Naive thymus-derived CD4-positive, alpha-beta T cell (primary cell): Measurements from ENCODE around the gene SLC39A11. TPM values are rescaled to one million over a fixed set of nuclear protein-coding genes. Genes with fewer than 3 reads are reported as not detected.

Source experiments
- ATAC-seq: fragments of 150-1000 bp; cut with Tn5 transposase; 2 replicates; pipeline ENCODE4 v1.10.0; 2021; ENCODE audit warnings: mild to moderate bottlenecking, moderate library complexity
- CTCF ChIA-PET: fragments of 350-600 bp; sonication (Branson Sonifier 250); formaldehyde crosslinking; loops from one replicate; lab custom pipeline; 2021; ENCODE audit warnings: antibody characterized with exemption; lab: Charles Lee
- POLR2A ChIA-PET: fragments of 350-600 bp; sonication (Branson Sonifier 250); formaldehyde crosslinking; loops from one replicate; lab custom pipeline; 2021; ENCODE audit warnings: antibody characterized with exemption, inconsistent platforms; lab: Charles Lee
- DNase-seq, 9 donors: peaks; one replicate each; pipeline versions ENCODE4 v3.0.0 to v3.0.0-alpha.2; 2020 to 2022; ENCODE audit warnings: mixed read lengths in 1 of 9
- H3K27ac ChIP-seq: one replicate; pipeline ENCODE4 v1.7.0; 2013; ENCODE audit warnings: mild to moderate bottlenecking, low read depth, low read length, moderate library complexity
- H3K27me3 ChIP-seq, 2 donors: one replicate each; pipeline ENCODE4 v1.7.0; 2013; ENCODE audit warnings: low read length in 2 of 2, mild to moderate bottlenecking in 2 of 2, moderate library complexity in 2 of 2; ENCODE audit not compliant: control insufficient read depth in 2 of 2, insufficient read depth in 2 of 2
- H3K36me3 ChIP-seq, 3 experiments: 1 replicate in 2 of 3; 2 replicates in 1 of 3; pipeline ENCODE4 v1.7.0; 2013; ENCODE audit warnings: low read length in 3 of 3, mild to moderate bottlenecking in 3 of 3, moderate library complexity in 1 of 3; ENCODE audit not compliant: insufficient read depth in 3 of 3, control insufficient read depth in 2 of 3
- H3K4me1 ChIP-seq, 2 donors: one replicate each; pipeline ENCODE4 v1.7.0; 2013; ENCODE audit warnings: low read length in 2 of 2, mild to moderate bottlenecking in 2 of 2, moderate library complexity in 1 of 2; ENCODE audit not compliant: control insufficient read depth in 2 of 2, insufficient read depth in 2 of 2
- H3K4me3 ChIP-seq: 2 replicates; pipeline ENCODE4 v1.7.0; 2013; ENCODE audit warnings: mild to moderate bottlenecking, low read length
- H3K9me3 ChIP-seq, 3 experiments: 1 replicate in 2 of 3; 2 replicates in 1 of 3; pipeline ENCODE4 v1.7.0; 2013; ENCODE audit warnings: low read length in 3 of 3; ENCODE audit not compliant: control insufficient read depth in 2 of 3
- H3K27ac Mint-ChIP-seq, 9 donors: one replicate each; pipeline ENCODE4 v1.8.0; 2020 to 2022; ENCODE audit warnings: mixed read lengths in 9 of 9, mild to moderate bottlenecking in 8 of 9, moderate library complexity in 5 of 9, inconsistent platforms in 2 of 9
- H3K27me3 Mint-ChIP-seq, 5 donors: one replicate each; pipeline ENCODE4 v1.8.0; 2021 to 2022; ENCODE audit warnings: mixed read lengths in 5 of 5, mild to moderate bottlenecking in 1 of 5
- H3K36me3 Mint-ChIP-seq, 5 donors: one replicate each; pipeline ENCODE4 v1.8.0; 2020 to 2022; ENCODE audit warnings: mixed read lengths in 5 of 5, mild to moderate bottlenecking in 3 of 5, inconsistent platforms in 1 of 5
- H3K4me1 Mint-ChIP-seq, 7 donors: one replicate each; pipeline ENCODE4 v1.8.0; 2020 to 2022; ENCODE audit warnings: mixed read lengths in 7 of 7, mild to moderate bottlenecking in 3 of 7, inconsistent platforms in 1 of 7
- H3K4me3 Mint-ChIP-seq, 10 donors: one replicate each; pipeline ENCODE4 v1.8.0; 2020 to 2022; ENCODE audit warnings: mild to moderate bottlenecking in 10 of 10, mixed read lengths in 10 of 10, moderate library complexity in 6 of 10, inconsistent platforms in 2 of 10
- H3K9me3 Mint-ChIP-seq, 11 donors: one replicate each; pipeline ENCODE4 v1.8.0; 2020 to 2022; ENCODE audit warnings: mixed read lengths in 11 of 11, mild to moderate bottlenecking in 4 of 11, inconsistent platforms in 1 of 11, moderate library complexity in 1 of 11
- intact Hi-C, 2 donors: fragments of 100-400 bp; cut with micrococcal nuclease; formaldehyde crosslinking; loops; one replicate each; pipeline ENCODE4 v1.15.1; 2023
- polyA plus RNA-seq, 2 donors: library from polyadenylated mRNA; unstranded; fragments of 300-500 nt; fragmentation: Illumina TruSeq; gene quantifications; one replicate each; pipeline ENCODE4 v1.2.3, GENCODE V29; 2021
- total RNA-seq, 6 experiments: library from RNA in 5 of 6; stranded (reverse) in 5 of 6; gene quantifications; 1 replicate in 5 of 6; 2 replicates in 1 of 6; pipeline ENCODE4 v1.2.3 and lab custom pipeline; 2021 to 2026

SLC39A11 gene
- total and polyA plus RNA-seq, 7 experiments from 2014 or later = 8.5 to 36.7 (median 19.8) TPM

DNA sequence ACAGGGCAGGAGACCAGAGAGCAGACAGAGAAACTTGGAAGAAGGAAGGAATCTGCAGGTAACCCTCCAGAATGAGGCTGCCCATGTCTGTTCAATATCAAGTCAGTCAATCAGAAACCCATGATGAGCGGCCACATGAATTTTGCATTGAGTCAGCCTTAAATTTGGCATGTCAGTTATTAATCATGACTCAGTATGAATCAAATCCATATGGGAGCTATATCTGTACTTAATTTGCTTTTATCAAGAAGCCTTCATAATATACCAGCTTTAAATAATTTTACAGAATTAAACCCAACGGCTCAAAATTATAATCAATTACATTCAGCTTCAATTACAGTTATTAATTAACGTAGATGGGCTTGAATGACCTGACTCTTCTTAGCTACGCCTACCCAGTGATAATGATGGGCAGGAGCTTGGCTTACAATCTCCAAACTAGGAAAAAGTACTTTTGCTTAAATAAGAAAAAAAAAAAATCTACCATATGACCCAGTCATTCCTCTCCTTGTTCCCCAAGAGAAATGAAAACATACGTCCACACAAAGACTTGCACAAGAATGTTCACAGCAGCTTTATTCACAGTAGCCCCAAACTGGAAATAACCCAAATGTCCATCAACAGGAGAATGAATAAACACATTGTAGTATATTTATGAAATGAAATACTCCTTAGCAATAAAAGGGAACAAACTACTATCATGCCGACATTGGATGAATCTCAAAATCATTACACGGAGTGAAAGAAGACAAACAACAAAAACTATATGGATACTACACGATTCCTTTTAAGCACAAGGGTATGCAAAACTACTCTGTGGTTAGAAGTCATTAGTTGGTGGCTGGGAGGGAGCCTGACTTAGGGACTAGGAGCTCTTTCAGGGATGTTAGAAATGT, 48.6 kb downstream of the SLC39A11 start:
- ChIA-PET CTCF (no interaction called here), POLR2A (no interaction called here)
- no peaks in the 10 kb centered on the region for H3K27me3 ChIP-seq
- Mint-ChIP-seq H3K4me3 (no peak overlapping the region), H3K27me3 (no peaks in the 10 kb centered on the region), H3K4me1 (peaks cover 0 to 10% (median 0%) of the 10 kb centered on the region in 7 donors), H3K9me3 (peaks cover 3 to 32% (median 8%) of the 10 kb centered on the region in 11 donors), H3K27ac (no peak overlapping the region), H3K36me3 (peaks cover 6 to 68% (median 51%) of the 10 kb centered on the region in 5 donors)
- no peaks in the 10 kb centered on the region for H3K4me1 ChIP-seq
- H3K27ac ChIP-seq = no peak overlapping the region
- peaks cover 0 to 13% (median 0%) of the 10 kb centered on the region in 3 experiments for H3K9me3 ChIP-seq
- intact Hi-C loops = no loop called here
- ATAC-seq (no peak), DNase-seq (no peak)
- H3K4me3 ChIP-seq = no peak overlapping the region
- H3K36me3 ChIP-seq = peaks cover 0 to 10% (median 0%) of the 10 kb centered on the region in 3 experiments

DNA sequence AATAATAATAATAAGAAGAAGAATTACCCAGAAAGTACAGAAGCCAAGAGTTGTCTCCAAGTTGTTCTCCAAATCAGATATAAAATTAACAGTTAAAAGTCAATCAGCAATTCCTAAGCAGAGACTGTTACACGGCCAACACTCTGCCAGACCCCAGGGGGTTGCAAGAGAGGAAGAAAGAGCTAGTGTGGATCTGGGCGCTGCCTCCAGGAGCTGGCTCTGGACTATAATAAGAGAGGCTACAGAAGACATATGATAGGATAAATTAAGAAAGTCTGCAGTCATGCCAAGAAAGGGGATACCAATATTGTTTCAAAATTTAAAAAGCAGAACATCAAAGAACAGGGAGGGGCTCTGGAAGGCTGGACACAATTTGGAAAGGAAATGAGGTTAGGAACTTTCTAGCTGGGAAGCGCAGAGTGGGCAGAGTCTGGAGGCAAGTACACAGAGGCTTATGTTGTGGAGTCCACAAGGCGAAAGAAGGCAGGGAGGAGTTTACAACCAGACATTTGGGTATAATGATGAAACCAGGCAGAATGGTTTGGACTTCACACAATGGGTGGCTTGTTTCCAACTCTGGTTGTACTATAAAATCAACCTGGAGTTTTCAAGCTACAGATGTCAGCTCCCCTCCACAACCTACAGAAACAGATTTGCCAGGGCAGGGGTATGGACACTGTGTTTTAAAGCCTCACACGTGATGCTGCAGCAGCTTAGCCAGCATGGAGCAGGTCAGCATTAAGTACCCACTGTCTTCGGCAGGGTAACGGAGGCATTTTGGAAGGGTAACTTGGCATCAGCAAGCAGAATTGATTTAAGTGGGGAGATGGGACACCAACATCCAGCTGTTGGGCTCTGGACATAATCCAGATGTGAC, 49.4 kb downstream of the SLC39A11 start:
- H3K4me3 Mint-ChIP-seq = no peak overlapping the region
- no peak overlapping the region for H3K27ac Mint-ChIP-seq
- peaks cover 0 to 10% (median 0%) of the 10 kb centered on the region in 7 donors for H3K4me1 Mint-ChIP-seq
- Histone ChIP-seq H3K4me3 (no peak overlapping the region), H3K27me3 (no peaks in the 10 kb centered on the region), H3K4me1 (no peaks in the 10 kb centered on the region), H3K36me3 (peaks cover 0 to 8% (median 0%) of the 10 kb centered on the region in 3 experiments), H3K27ac (no peak overlapping the region), H3K9me3 (peaks cover 0 to 13% (median 0%) of the 10 kb centered on the region in 3 experiments)
- peaks cover 3 to 32% (median 8%) of the 10 kb centered on the region in 11 donors for H3K9me3 Mint-ChIP-seq
- ChIA-PET POLR2A (no interaction called here), CTCF (no interaction called here)
- H3K27me3 Mint-ChIP-seq = no peaks in the 10 kb centered on the region
- peaks cover 8 to 62% (median 44%) of the 10 kb centered on the region in 5 donors for H3K36me3 Mint-ChIP-seq
- no peak for DNase-seq
- no peak for ATAC-seq
- intact Hi-C loops = no loop called here

DNA sequence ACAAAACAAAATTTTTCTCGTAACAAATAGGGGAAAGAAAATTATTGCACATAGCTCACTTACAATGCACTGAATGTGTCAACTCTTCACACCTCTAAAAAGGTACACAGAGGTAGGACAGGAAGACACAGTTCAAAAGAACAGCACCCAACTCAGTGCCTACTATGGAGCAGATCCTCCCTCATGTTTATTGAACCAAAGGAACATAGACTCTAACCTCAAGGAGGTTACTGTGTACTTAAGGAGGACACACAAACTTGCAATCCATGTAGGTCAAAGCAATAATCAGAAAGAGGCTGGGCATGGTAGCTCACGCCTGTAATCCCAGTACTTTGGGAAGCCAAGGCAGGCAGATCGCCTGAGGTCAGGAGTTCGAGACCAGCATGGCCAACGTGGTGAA, 50.3 kb downstream of the SLC39A11 start:
- Histone ChIP-seq H3K4me1 (no peaks in the 10 kb centered on the region), H3K27me3 (no peaks in the 10 kb centered on the region), H3K36me3 (peaks cover 0 to 8% (median 0%) of the 10 kb centered on the region in 3 experiments), H3K27ac (no peak overlapping the region), H3K9me3 (peaks cover 0 to 13% (median 0%) of the 10 kb centered on the region in 3 experiments), H3K4me3 (no peak overlapping the region)
- Mint-ChIP-seq H3K4me1 (peaks cover 0 to 10% (median 0%) of the 10 kb centered on the region in 7 donors), H3K27ac (no peak overlapping the region), H3K36me3 (peaks cover 9 to 67% (median 50%) of the 10 kb centered on the region in 5 donors), H3K27me3 (no peaks in the 10 kb centered on the region), H3K4me3 (no peak overlapping the region), H3K9me3 (peaks cover 3 to 32% (median 8%) of the 10 kb centered on the region in 11 donors)
- intact Hi-C loops = no loop called here
- no peak for ATAC-seq
- POLR2A ChIA-PET = no interaction called here
- no peak for DNase-seq
- CTCF ChIA-PET = no interaction called here

DNA sequence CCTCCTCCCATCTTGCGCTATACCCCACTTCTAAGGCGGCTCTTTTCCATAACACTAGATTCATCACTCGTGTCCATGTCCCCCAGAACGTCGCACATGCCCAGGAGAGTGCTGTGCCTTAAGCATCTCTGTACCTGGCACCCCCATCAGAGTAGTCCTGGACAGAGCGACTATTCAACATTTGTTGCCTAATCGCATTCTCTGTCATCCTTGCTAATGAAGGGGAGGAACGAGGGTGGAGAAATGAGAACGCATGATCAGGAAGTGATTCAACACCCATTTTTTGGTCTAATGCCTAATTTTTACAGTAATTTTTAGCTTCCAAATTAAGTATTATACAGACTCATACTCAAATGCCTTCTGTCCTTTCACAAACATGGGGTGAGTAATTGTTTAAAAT, 53.2 kb downstream of the SLC39A11 start:
- H3K9me3 ChIP-seq = peaks cover 0 to 13% (median 0%) of the 10 kb centered on the region in 3 experiments
- CTCF ChIA-PET = no interaction called here
- H3K4me3 Mint-ChIP-seq = peak overlapping the region in 1 of 10 donors; percentile 52

DNA sequence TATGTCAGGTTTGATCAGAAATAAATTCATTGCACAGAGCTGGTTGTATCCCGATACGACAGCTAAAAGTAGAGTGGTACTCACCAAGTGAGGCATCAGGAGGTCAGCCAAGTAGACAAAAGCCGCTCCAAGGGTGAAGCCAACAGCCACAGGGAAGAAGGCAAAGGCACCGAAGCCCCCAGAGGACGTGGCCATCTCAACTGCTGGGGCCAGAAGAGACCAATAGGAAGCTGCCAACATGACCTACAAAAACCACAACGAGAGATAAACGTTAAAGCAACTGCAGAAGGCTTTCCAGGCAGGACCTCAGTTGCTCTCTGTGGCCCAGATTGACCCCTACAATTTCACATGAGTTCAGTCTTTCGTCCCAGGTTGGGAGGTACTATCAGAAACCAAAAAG, 61.0 kb downstream of the SLC39A11 start:
- Histone ChIP-seq H3K27me3 (no peaks in the 10 kb centered on the region), H3K36me3 (peaks cover 0 to 18% (median 6%) of the 10 kb centered on the region in 3 experiments), H3K4me1 (no peaks in the 10 kb centered on the region), H3K4me3 (no peak overlapping the region), H3K27ac (no peak overlapping the region), H3K9me3 (no peaks in the 10 kb centered on the region)
- Mint-ChIP-seq H3K27ac (no peak overlapping the region), H3K9me3 (peaks cover 0 to 3% (median 0%) of the 10 kb centered on the region in 11 donors), H3K36me3 (peaks cover 2 to 66% (median 43%) of the 10 kb centered on the region in 5 donors), H3K4me3 (no peak overlapping the region), H3K4me1 (peaks cover 0 to 2% (median 0%) of the 10 kb centered on the region in 7 donors), H3K27me3 (no peaks in the 10 kb centered on the region)
- POLR2A ChIA-PET = no interaction called here
- CTCF ChIA-PET = no interaction called here
- intact Hi-C loops = no loop called here
- no peak for DNase-seq
- ATAC-seq = no peak

More for the DNA sequence above, 53.2 kb downstream of the SLC39A11 start:
- DNase-seq (no peak), ATAC-seq (no peak)
- intact Hi-C loops = no loop called here
- H3K36me3 ChIP-seq = peaks cover 0 to 8% (median 0%) of the 10 kb centered on the region in 3 experiments
- H3K27ac ChIP-seq = no peak overlapping the region
- no peak overlapping the region for H3K27ac Mint-ChIP-seq
- H3K27me3 Mint-ChIP-seq = no peaks in the 10 kb centered on the region
- peaks cover 0 to 8% (median 0%) of the 10 kb centered on the region in 7 donors for H3K4me1 Mint-ChIP-seq
- H3K4me1 ChIP-seq = no peaks in the 10 kb centered on the region
- H3K4me3 ChIP-seq = no peak overlapping the region
- POLR2A ChIA-PET = no interaction called here
- peaks cover 3 to 32% (median 11%) of the 10 kb centered on the region in 11 donors for H3K9me3 Mint-ChIP-seq
- no peaks in the 10 kb centered on the region for H3K27me3 ChIP-seq
- H3K36me3 Mint-ChIP-seq = peaks cover 9 to 55% (median 36%) of the 10 kb centered on the region in 5 donors

DNA sequence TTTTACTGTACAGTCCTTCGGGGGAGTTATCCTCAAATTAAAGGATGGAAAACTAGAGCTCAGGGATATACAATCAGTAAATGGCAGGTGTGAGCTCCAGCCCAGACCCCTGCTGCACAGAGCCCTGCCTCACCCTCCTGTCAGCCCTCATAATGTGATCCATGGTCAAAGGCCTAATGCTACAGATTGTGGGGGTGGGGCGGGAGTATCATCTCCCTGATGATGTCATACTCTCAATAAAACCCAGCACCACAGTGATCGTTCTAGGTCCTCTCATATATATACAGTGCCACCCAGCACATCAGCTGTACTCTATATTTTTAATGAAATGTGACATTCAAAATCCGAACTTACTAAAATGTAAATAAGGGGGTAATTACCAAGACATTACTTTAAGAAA, 61.5 kb downstream of the SLC39A11 start:
- CTCF ChIA-PET = no interaction called here
- intact Hi-C loops = no loop called here

More for the DNA sequence above, 61.5 kb downstream of the SLC39A11 start:
- Histone ChIP-seq H3K27me3 (no peaks in the 10 kb centered on the region), H3K9me3 (no peaks in the 10 kb centered on the region), H3K27ac (no peak overlapping the region), H3K4me3 (no peak overlapping the region), H3K4me1 (no peaks in the 10 kb centered on the region), H3K36me3 (peaks cover 0 to 18% (median 6%) of the 10 kb centered on the region in 3 experiments)
- H3K9me3 Mint-ChIP-seq = peaks cover 0 to 3% (median 0%) of the 10 kb centered on the region in 11 donors
- ATAC-seq = no peak
- peaks cover 2 to 71% (median 48%) of the 10 kb centered on the region in 5 donors for H3K36me3 Mint-ChIP-seq
- POLR2A ChIA-PET = no interaction called here
- no peak overlapping the region for H3K27ac Mint-ChIP-seq
- DNase-seq = no peak
- H3K4me1 Mint-ChIP-seq = peaks cover 0 to 3% (median 0%) of the 10 kb centered on the region in 7 donors
- H3K4me3 Mint-ChIP-seq = no peak overlapping the region
- H3K27me3 Mint-ChIP-seq = no peaks in the 10 kb centered on the region
